HG03442 (cell line): ENCODE measurements around the gene PDE6D.
A peak's percentile ranks its signal among the peaks of the same experiment; 100 is the strongest.
"Not testable (repeated sequence)": the region's sequence is repeated elsewhere in the genome, so short reads cannot be mapped to it uniquely, and the experiment has no call there.

Source experiments
- ATAC-seq: cut with Tn5 transposase; IDR thresholded peaks from one replicate; pipeline ENCODE4 v1.9.1; 2021; ENCODE audit warnings: mild to moderate bottlenecking, moderate library complexity; ENCODE audit not compliant: unreplicated experiment

Gene PDE6D

DNA sequence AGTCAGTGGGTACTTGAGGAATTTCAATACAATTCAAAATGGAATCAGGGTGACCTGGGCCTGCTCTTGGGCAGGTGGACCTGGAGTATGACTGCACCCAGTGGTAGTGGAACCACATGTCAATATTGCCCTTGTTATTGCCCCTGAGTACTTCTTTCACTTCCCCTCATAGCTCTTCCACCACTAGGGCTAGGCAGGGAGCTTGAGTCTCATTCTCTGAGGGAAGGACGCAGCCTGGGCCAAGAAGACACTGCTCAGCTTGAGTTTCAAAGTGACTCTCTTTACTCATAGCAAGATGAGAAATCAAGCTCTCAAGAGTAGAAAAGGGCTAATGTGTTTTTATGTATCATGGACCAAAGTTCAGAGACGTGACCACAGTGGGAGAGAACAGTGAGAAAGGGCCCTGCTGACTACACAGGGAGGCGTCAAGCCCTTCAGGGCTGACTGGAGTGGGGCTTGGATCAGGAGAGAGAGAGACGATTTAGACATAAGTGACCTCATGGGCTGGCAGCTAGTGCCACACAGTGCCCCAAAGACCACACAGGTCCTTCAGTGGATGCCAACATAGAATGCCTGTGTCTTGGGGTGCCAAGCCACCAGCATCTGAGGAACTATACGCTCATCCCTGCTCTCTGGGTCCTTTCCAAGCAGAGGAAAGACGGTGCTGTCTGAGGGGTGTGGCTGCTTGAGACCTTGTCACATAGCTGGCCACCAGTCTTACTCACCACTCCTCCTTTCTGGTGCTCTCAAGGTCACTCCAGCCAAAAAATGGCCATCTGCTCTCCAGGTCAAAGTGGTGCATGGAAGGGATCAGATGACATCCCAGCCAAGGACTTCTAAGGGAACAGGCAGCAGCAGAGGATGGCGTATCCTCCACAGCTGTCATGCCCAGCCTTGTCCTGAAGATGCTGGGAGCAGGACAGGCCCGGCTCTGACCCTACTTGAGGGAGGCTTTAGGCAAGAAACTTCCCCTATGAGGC lies 59.8 kb downstream of the PDE6D start:
- peak; percentile 81 for ATAC-seq

DNA sequence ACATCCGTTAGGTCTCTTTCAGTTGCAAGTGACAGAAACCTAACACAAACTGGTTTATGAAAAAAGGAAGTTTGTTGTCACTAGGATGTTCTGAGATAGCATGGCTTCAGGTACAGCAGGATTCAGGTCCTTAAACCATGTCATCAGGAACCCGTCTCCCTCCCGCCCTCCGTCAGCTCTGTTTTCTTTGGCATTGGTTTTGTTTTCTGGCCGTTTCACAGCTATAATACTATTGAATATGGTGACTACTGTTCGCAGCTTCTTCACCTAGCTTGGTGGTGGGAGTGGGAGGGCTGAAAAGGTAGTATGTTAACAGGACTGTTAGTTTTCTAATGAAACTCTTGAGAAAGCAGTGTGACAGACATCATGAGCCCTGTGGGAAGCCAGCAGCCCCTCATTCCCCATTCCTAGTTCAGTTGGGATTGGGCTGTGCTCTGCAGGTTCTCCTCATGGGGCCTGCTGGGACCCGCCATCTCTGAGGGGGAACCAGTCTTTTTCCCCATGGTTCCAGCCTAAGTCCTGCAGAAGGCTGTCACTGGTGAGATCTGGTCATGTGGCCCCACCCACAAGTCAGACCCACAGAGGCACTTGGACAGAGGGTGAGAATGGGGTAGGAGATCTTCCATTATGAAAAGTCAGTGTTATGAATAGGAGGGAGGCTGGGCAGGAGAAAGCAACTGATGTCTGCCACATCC lies 60.6 kb downstream of the PDE6D start:
- no peak for ATAC-seq

DNA sequence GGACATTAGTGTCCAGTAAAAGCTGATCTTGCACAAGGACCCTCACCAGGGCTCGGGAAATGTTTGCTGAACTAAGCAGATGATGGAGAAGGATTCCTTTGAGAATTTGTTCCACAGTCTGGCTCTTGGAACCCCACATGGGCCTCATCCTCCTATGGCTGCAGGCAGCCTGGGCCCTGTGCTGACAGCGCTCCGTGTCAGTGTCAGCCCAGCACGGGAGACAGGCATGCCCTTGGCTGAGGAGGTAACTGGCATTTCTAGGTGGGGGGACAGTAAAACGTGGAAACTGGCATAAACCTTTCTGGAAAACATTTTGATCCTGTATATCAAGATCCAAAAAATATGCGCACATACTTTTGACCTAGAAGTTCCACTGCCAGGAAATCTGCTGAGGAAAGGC lies 62.3 kb downstream of the PDE6D start:
- ATAC-seq, result no peak

DNA sequence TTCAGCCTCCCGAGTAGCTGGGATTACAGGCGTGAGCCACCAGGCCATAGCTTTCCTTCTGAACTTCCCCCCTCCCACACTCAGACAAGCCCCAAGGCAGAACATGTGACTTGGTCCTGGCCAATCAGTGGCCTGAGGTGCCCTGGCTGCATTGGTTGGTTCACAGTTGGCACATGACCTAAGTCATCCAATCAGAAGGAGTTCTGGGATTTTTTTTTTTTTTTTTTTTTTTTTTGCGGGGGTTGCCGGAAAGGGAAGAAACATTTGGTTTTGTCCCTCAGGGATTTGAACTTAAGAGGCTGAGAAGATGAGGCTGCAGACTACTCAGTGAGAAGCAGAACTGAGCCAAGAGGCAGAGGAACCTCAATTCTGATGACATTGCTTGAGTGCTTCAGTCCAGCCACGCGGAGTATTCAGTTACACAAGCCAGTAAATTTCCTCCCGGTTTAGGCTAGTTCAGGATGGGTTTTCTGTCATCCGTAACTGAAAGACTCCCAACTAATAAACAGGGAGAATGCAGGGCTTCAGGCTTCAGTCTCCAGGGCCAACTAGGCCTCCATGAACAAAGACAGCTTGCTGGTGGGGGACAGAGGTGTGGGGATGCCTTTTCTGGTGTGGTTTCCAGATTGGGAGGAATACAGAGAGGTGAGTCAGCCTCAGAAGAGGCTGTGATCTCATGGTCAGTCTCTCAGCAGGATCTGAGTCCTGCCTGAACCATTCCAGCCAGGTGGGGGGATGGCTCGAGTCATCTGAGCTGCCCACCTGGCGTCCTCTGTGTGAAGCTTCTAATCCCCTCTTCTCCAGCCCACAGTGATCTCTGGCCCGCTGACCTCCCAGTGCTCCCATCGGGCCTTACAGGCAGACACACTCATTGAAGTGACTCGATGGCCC lies 63.6 kb downstream of the PDE6D start:
- ATAC-seq, result no peak

DNA sequence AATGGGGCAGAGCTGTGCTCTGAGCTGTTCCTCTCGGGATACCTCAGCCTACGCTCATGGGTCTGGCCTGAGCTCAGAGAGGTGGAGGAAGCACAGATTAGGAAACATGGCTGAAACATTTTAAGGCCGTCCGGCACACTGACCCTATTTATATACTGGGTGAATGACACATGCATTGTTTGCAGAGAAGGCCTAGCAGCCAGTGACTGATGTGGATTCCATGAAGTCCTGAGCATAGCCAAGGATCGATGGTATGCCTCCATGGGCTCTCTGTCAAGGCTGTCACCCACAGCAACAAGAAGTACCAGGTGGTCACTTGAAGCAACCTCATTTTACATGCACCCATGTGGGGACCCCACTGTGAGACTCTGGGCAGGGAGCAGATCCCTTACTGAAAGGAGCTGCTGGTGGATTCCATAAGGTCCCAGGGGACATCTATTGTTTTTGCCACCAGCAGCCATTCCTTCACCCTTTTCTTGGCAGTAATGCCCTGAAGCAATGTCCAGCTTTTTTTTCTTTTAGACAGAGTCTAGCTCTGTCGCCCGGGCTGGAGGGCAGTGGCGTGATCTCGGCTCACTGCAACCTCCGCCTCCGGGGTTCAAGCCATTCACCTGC lies 64.3 kb downstream of the PDE6D start:
- ATAC-seq, result no peak

DNA sequence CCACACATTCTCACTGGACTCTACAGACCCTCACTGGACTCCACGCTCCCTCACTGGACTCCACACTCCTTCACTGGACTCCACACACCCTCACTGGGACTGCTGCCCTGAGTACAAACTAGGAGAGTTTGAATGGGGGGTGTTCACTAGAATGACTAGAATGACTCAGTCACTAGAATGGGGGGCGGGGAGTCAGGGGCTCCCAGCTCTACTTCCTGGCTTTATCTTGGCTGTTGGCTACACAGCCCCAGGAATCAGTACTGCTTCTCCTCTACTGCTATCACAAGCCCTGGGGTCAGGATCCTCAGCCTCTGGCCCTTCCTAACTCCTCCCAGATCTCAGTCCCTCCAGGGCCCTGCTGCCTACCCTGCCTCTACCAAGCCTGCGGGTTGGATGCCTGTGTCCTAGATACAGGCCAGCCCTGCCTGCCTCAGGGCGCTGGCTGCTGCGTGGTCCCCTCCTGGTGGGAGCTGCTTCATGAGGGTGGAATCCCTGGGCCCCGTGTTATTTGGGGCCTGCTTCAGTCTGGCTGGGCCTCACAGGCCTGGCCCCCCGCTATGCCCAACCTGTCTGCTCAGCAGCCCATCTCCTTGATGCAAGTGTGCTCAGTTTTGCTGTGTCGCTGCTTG lies 65.0 kb downstream of the PDE6D start:
- no peak for ATAC-seq

DNA sequence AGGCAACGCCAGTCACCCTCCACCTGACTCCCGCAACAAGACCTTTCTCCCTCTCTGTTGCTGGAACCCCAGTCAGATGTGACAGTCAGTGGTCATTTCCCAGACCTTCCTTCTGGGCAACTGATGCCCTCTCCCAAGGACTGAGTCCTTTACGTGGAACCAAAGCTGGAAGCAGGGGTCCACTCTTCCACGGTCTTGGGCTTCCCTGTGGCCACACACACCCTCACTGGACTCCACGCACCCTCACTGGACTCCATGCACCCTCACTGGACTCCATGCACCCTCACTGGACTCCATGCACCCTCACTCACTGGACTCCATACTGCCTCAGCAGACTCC lies 65.6 kb downstream of the PDE6D start:
- ATAC-seq, result no peak

DNA sequence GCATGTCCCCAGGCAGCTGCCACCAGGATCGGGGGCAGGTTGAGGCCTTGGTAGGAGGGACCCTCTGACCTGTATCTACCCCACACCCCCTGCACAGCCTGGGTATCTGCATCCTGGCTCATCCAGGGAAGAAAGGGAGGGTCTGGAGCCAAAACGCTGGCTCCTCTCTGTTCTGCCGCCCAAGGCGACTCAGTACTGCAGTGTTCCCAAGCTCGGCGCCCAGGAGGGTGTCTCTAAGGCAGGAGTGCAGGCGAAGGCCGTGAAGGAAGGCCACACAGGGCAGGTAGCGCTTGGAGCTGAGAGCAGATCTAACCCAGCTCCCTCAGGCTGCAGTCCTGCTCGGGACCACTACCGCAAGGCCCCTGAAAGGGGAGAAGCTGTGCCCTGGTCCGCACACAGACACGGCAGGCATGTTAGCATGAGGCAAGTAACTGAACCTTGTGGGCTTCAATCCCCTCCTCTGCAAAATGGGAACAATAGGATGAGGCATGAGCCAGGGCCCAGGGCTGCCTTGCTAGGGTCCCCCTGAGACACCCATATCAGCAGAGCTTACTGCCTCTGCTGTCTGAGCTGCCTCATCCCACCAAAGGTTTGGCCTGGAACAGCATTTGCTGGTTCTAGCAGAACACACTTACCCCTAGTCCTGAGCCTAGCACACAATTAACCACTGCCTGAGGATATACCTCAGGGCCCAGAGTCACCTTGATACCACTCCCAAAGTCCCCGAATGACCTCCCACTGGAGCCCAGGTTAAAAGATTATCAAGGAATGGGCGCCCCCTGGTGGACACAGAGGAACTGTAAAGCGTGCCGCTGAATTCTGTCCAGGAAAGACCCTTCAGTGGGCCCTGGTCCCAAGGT lies 66.2 kb downstream of the PDE6D start:
- ATAC-seq, result no peak

DNA sequence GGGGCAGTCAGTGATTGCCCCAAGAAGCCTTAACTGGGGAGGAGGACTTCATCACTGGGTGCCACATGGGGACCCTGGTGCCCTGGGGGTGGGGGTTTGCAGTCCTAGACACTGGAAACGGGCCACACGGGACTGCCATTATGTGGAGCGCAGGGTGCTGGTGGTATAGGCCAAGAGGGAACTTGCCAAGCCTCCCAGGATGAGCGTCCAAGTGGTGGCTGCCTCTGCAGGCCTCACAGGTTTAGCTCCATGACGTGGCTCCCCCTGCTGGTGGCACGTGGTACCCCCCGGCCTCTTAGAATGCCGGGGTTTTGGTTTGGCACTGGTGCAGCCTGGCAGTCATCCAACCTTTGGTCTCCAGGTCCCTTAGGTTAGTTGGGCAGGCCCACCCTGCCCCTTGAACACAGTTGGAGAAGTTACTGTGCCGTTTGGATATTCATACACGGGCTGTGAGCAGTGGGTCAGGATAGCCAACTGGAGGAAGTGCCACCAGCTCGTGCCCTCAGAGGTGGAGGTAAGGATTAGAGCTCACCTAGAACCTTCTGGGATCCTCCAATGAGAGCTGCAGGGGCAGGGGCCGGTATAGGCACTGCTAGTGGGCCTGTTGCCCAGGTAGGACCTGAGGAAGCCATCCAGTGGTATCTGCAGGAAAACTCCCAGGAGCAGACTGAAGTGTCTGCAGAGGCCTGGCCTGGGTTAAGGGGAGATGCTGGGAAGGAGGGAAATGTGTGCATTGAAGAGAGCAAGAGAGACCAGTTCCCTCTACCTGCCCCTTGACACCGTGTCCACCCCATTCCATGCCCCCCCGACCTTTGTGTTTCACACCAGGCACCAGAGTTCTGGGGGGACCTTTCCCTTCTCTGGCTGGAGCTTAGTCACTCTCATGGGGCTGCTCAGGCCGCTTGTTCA lies 67.1 kb downstream of the PDE6D start:
- ATAC-seq, result no peak

DNA sequence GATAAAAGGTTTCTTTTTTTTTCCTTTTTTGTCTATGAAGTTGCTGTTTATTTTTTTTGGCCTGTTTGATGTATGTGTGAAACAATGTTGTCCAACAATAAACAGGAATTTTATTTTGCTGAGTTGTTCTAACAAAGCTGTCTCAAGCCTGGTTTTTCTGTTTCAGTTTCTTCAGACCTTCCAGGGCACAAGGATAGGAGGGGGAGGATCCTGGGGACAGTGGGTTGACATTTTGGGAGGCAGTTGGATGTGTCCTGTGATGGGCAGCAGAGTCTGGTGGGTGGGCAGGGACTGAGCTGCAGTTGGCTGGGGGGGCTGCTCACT lies 67.7 kb downstream of the PDE6D start:
- not testable (repeated sequence) for ATAC-seq

DNA sequence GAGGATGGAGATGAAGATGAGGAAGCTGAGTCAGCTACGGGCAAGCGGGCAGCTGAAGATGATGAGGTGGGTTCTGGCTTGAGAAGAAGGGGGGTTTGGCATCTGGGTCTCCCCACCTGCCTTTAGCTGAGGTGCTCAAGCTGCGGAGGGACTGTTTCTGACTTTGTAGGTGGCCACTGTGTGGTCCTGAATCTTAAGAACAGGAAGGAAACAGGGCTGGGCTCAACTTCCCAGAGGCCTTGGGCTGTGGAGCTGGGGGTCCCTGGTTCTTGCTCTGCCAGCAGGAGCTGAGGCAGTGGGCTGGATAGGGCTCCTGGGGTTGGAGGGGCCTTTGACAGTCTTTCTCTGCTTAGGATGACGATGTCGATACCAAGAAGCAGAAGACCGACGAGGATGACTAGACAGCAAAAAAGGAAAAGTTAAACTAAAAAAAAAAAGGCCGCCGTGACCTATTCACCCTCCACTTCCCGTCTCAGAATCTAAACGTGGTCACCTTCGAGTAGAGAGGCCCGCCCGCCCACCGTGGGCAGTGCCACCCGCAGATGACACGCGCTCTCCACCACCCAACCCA lies 68.5 kb downstream of the PDE6D start:
- not testable (repeated sequence) for ATAC-seq

DNA sequence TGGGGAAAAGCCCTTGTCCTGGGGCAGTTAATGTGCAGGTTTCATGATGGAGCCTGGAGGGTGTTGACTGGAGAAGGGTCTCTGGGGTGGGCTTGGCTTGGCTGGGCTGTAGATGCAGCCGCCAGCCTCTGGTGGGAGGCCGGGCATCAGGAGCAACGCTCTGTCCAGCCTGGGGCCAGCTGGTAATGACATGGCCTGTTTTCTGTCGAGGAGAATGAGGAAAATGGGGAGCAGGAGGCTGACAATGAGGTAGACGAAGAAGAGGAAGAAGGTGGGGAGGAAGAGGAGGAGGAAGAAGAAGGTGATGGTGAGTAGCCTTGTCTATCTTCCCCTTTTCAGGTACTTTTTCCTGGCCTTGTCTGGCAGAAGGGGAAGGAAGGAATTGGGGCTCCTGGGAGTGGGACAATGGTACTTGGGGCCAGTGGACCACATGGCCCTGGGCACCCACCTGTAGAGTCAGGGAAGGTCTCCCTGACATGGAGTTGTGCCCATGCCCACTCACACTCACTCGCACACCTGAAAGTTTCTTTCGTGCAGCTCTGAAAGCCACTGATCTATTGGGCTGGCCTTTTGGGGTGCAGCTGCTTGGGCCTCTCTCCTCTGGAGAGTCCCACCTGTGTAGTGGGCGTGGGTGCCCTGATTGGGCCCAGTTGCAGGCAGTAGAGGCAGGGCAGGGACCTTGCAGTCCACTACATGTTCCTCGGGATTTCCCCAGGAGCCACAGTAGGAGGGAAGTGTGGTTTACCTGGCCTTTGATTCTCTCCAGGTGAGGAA lies 69.2 kb downstream of the PDE6D start:
- no peak for ATAC-seq

DNA sequence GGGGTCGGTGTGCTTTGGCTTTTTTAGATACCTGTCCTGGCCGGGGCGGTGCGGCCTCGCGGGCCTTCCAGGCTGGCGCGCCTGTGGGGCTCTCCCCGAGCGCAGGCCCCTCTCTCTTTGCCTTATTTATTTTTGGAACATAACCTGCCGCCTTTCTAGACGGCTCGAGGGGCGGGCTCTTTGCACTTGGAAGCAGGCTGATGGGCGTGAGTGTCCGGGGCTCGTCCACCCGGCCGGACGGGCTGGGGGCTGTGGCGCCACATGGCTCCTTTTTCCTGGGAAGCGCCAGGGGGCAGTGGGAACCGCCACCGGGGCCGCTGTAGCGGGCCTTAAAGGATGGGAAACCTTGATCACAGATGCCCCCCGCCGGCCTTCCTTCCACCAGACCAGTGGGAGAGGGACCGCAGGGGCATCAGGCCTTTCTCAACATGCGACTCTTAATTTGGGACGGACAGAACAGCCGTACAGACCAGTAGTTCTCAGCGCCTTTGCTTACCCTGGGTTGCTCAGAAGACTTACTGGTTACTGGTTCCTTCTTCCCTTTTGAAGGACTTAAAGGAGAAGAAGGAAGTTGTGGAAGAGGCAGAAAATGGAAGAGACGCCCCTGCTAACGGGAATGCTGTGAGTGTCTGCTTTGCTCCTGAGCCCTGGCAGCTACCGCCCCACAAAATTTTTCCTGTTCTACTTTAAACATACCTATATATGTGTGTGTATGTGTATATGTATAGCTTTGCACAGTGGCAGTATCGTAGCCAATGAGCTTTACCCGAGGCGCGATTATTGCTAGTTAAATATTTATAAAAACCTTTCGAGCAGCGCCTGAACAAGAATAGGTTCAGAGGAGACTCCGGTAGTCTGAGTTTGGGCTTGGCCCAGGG lies 70.0 kb downstream of the PDE6D start:
- ATAC-seq, result no peak

DNA sequence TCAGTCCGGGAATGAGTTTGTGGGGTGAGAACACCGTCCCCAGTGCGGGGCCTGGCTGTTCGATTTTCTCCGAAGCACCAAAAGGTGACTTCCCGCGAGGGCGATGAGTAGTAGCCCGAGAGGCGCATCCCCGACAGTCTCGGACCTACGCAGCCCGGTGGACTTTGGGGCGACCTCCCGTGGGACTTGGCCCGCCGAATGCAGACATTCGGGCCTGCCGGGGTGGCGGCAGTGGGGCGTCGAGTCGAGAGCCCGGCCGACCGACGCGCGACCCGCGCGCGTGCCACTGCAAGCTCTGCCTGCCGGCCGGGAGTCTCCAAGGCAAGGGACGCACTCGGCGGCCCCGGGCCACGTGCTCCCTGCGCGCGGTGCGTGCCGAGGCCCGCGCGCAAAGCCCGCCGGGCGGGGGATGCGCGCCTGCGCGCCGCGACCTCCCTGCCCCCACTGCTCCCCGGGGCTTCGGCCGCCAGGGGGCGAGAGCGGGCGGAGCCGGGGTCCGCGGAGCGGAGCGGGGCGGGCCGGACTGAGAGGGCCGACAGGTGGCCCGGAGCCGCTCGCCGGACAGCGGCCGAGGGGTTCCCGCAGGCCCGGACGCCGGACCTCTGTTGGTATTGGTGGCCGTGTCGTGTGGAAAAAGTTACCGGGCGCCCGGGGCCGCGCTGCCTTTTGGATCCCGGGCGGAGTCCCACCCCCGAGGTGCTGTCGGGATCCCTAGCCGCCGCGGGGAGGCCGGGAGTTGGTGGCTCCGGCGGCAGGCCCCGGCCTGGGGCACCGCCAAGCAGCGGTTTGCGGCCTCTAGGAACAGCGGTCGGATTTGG lies 70.9 kb downstream of the PDE6D start:
- peak; percentile 16 for ATAC-seq

DNA sequence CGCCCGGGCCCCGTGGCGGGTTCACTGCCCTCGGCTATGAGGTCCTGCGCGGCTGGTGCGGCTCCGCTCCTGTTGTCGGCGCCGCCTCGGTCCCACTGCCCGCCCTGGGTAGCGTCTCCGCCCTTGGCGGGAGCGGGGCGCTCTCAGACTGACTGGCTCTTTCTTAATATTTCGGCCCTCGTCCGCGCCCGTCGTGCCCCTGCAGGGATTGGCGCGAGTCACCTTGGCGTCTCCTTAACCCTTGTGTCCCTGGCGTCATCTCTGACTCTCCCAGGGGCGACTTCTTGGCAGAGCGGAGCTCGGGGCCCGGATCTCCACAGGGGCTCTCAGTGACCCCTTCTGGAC lies 71.5 kb downstream of the PDE6D start:
- ATAC-seq, result no peak
